Measurements from ENCODE around the gene CCDC177.

The CCDC177 gene

GRCh38 chr14:69527635-69528034 lies 47.0 kb downstream of the CCDC177 start:
- DNase-seq: no peak

GRCh38 chr14:69525896-69526295 lies 48.8 kb downstream of the CCDC177 start:
- DNase-seq: no peak

- no peak for DNase-seq
Observed at GRCh38 chr14:69522026-69522425, 52.6 kb downstream of the CCDC177 start.

Measured in right hindlimb (tissue), 1 donor.